ENCODE data around the gene SNRNP25.

DNA sequence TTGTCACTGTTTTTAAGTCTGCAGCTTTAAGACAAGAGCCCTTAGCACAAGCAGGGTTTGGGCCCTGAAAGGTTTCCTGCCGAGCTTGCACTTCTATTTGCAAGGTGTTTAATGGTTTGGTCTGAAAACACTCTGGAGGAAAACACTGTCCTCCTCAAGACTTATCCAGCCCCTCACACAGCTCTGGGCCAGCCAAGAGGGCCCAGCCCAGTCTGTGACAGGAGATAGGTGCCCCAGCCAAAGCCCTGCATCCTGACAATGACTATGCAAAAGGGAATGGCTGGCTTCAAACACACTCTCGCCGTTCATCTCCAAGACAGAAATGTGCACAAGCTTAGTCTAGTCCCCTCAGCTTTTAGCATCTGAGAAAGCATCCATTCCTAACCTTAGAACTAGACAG lies 51.3 kb downstream of the SNRNP25 start:
- no peak for TF ChIP-seq POLR2AphosphoS5 (IDR thresholded peaks at IDR 0.05; ENCODE audit: borderline replicate concordance, low read depth, low read length)
- TF ChIP-seq EZH2 (IDR thresholded peaks at IDR 0.05), result no peak

All from SK-N-MC (cell line).